Esophagus squamous epithelium (tissue), 4 donors: ENCODE results near the gene HSPA1B.

Experiments
- POLR2A ChIP-seq, 4 donors: fragments of 450-650 bp; IDR thresholded peaks; one replicate each; pipeline ENCODE4 v1.6.1; 2017; ENCODE audit warnings: antibody characterized with exemption in 4 of 4, mild to moderate bottlenecking in 4 of 4, moderate library complexity in 3 of 4
- TF ChIP-seq, protein P1 (sequence below), 6 experiments: fragments of 450-650 bp in 4 of 6; fragments of 200-600 bp in 2 of 6; sonication (generic) in 2 of 6; IDR thresholded peaks; one replicate each; pipeline ENCODE4 v1.5.1; 2016 to 2019; ENCODE audit warnings: antibody characterized with exemption in 6 of 6, mild to moderate bottlenecking in 4 of 6, moderate library complexity in 4 of 6

DNA sequence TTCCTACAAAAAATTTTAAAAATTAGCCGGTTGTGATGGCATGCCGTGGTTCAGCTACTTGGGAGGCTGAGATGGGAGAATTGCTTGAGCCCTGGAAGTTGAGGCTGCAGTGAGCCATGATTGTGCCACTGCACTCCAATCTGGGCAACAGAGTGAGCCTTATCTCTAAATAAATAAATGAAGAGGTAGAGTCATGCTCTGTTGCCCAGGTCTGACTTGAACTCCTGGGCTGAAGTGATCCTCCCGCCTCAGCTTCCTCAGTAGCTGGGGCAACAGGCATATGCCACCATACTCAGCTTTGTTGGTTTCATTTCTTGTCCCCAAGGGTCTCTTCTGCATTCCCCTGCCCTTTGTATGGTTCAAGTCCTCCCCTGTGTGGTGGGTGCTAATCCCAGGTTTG is 17.0 kb downstream of the HSPA1B start:
- TF ChIP-seq, protein P1, sequence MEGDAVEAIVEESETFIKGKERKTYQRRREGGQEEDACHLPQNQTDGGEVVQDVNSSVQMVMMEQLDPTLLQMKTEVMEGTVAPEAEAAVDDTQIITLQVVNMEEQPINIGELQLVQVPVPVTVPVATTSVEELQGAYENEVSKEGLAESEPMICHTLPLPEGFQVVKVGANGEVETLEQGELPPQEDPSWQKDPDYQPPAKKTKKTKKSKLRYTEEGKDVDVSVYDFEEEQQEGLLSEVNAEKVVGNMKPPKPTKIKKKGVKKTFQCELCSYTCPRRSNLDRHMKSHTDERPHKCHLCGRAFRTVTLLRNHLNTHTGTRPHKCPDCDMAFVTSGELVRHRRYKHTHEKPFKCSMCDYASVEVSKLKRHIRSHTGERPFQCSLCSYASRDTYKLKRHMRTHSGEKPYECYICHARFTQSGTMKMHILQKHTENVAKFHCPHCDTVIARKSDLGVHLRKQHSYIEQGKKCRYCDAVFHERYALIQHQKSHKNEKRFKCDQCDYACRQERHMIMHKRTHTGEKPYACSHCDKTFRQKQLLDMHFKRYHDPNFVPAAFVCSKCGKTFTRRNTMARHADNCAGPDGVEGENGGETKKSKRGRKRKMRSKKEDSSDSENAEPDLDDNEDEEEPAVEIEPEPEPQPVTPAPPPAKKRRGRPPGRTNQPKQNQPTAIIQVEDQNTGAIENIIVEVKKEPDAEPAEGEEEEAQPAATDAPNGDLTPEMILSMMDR (IDR thresholded peaks at IDR 0.05) = no peak
- TF ChIP-seq POLR2A (IDR thresholded peaks at IDR 0.05) = no peak
